ENCODE results near the gene FOXI3.

Gene FOXI3

DNA sequence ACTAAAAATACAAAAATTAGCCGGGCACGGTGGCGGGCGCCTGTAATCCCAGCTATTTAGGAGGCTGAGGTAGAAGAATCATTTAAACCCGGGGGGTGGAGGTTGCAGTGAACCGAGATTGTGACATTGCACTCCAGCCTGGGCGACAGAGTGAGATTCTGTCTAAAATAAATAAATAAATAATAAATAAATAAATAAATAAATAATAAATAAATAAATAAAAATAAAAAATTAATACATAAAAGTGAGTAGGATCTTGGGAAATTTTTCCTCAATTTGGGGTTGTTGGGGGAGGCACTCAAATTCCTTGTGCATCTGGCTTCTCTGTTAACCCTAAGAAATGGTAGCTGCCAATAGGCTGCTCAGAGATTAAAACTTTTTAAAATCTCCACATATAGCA is 20.3 kb upstream of the FOXI3 start:
- H3K27me3 ChIP-seq (ENCODE audit: control insufficient read depth in 3 of 3, insufficient read depth in 3 of 3, low read depth in 1 of 3, low read length in 3 of 3), result peaks cover 0 to 2% (median 0%) of the 10 kb centered on the region in 3 experiments
- no peak overlapping the region for H2AK5ac ChIP-seq (ENCODE audit: low read depth, low read length)
- H2BK15ac ChIP-seq (ENCODE audit: low read length), result no peak overlapping the region
- H3K18ac ChIP-seq (ENCODE audit: low read length), result no peak overlapping the region
- peaks cover 0 to 5% of the 10 kb centered on the region in 2 donors for H3K4me1 ChIP-seq (ENCODE audit: control insufficient read depth in 2 of 2, insufficient read depth in 1 of 2, low read depth in 1 of 2, low read length in 2 of 2)
- no peaks in the 10 kb centered on the region for H3K79me1 ChIP-seq (ENCODE audit: low read depth, low read length)
- no peaks in the 10 kb centered on the region for H3K36me3 ChIP-seq (replicated peaks in 1 of 2; ENCODE audit: control insufficient read depth in 2 of 2, insufficient read depth in 2 of 2, low read length in 2 of 2)
- H3K4me2 ChIP-seq (ENCODE audit: insufficient read depth, low read length, poor library complexity, severe bottlenecking), result no peak overlapping the region
- no peak overlapping the region for H3K14ac ChIP-seq (ENCODE audit: low read length)
- no peak overlapping the region for H2BK120ac ChIP-seq (ENCODE audit: low read depth, low read length)
- H3K27ac ChIP-seq (replicated peaks; ENCODE audit: low read length), result no peak overlapping the region
- no peak overlapping the region for H3K23ac ChIP-seq (ENCODE audit: low read depth, low read length, poor library complexity)
- no CpG with 5 or more reads among the region's 7 CpGs for WGBS, 2 donors (ENCODE audit: extremely low coverage in 2 of 2, insufficient read length in 2 of 2, insufficient replicate concordance in 1 of 2)
- H2BK12ac ChIP-seq (ENCODE audit: low read length), result no peak overlapping the region
- no peak overlapping the region for H4K91ac ChIP-seq (ENCODE audit: low read depth, low read length, poor library complexity)
- H3K4me3 ChIP-seq (ENCODE audit: low read length in 2 of 2), result no peak overlapping the region
- no peak overlapping the region for H2AFZ ChIP-seq (ENCODE audit: low read length)
- no peak overlapping the region for H4K8ac ChIP-seq (ENCODE audit: low read depth, low read length)
- DNase-seq (ENCODE audit: low spot score), result no peak
- no peak overlapping the region for H2BK5ac ChIP-seq (ENCODE audit: low read length)
- no peaks in the 10 kb centered on the region for H3K9me3 ChIP-seq (replicated peaks in 1 of 2; ENCODE audit: control insufficient read depth in 2 of 2, insufficient read depth in 1 of 2, low read depth in 1 of 2, low read length in 2 of 2)
- no peak overlapping the region for H3K4ac ChIP-seq (ENCODE audit: low read length)
- no peak overlapping the region for H3K9ac ChIP-seq (ENCODE audit: low read depth, low read length, poor library complexity)

DNA sequence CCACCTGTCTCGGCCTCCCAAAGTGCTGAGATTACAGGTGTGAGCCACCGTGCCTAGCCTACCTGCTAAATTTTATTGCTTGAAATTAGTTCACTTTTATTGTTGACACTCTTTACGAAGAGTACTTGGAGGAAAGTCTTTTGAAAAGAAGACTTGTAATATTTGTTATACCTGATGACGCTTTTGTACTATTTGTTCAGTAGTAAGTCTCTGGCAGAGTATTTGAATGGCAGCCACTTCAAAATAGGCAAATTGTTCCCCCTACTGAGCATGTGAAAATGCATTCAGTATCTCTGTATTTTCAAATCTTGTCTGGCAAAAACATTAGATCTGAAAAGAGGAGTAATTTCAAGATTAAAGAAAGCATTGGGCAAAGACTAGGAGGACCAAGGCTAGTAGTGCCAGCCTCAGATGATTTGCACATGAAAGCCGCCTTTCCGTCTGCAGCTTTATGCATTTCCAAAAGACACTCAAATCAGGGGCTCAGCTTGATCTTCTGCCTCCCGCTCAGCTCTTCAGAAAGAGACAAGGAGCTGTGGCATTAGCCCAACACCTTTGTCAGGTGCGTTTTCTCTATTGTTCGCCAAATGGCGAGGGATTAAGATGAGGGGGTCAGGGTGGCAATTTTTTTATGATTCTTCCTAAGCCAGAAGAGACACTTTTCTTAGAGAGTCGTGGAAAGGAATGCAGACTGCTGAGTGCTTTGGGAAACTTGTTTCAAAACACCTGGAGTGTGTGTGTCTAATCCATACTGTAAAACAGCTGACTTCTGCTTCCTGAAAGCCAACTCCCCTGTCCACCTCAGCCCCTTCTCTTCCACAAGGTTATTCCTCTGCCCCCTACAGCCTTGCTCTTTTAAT is 18.8 kb upstream of the FOXI3 start:
- H2BK5ac ChIP-seq (ENCODE audit: low read length), result no peak overlapping the region
- DNase-seq (ENCODE audit: low spot score), result no peak
- no peak overlapping the region for H3K27ac ChIP-seq (replicated peaks; ENCODE audit: low read length)
- no peak overlapping the region for H3K4me2 ChIP-seq (ENCODE audit: insufficient read depth, low read length, poor library complexity, severe bottlenecking)
- WGBS, 2 donors (ENCODE audit: extremely low coverage in 2 of 2, insufficient read length in 2 of 2, insufficient replicate concordance in 1 of 2), result no CpG with 5 or more reads among the region's 11 CpGs
- no peaks in the 10 kb centered on the region for H3K79me1 ChIP-seq (ENCODE audit: low read depth, low read length)
- H2BK120ac ChIP-seq (ENCODE audit: low read depth, low read length), result no peak overlapping the region
- no peak overlapping the region for H3K9ac ChIP-seq (ENCODE audit: low read depth, low read length, poor library complexity)
- no peak overlapping the region for H2BK12ac ChIP-seq (ENCODE audit: low read length)
- H3K4ac ChIP-seq (ENCODE audit: low read length), result no peak overlapping the region
- no peak overlapping the region for H2BK15ac ChIP-seq (ENCODE audit: low read length)
- H3K36me3 ChIP-seq (replicated peaks in 1 of 2; ENCODE audit: control insufficient read depth in 2 of 2, insufficient read depth in 2 of 2, low read length in 2 of 2), result no peaks in the 10 kb centered on the region
- H2AK5ac ChIP-seq (ENCODE audit: low read depth, low read length), result no peak overlapping the region
- no peak overlapping the region for H3K23ac ChIP-seq (ENCODE audit: low read depth, low read length, poor library complexity)
- H2AFZ ChIP-seq (ENCODE audit: low read length), result no peak overlapping the region
- H3K4me1 ChIP-seq (ENCODE audit: control insufficient read depth in 2 of 2, insufficient read depth in 1 of 2, low read depth in 1 of 2, low read length in 2 of 2), result peaks cover 0 to 3% of the 10 kb centered on the region in 2 donors
- H3K4me3 ChIP-seq (ENCODE audit: low read length in 2 of 2), result no peak overlapping the region
- H3K14ac ChIP-seq (ENCODE audit: low read length), result no peak overlapping the region
- no peak overlapping the region for H4K91ac ChIP-seq (ENCODE audit: low read depth, low read length, poor library complexity)
- H4K8ac ChIP-seq (ENCODE audit: low read depth, low read length), result no peak overlapping the region
- H3K27me3 ChIP-seq (ENCODE audit: control insufficient read depth in 3 of 3, insufficient read depth in 3 of 3, low read depth in 1 of 3, low read length in 3 of 3), result peaks cover 0 to 2% (median 0%) of the 10 kb centered on the region in 3 experiments
- no peak overlapping the region for H3K18ac ChIP-seq (ENCODE audit: low read length)
- H3K9me3 ChIP-seq (replicated peaks in 1 of 2; ENCODE audit: control insufficient read depth in 2 of 2, insufficient read depth in 1 of 2, low read depth in 1 of 2, low read length in 2 of 2), result no peaks in the 10 kb centered on the region

- H4K8ac ChIP-seq (ENCODE audit: low read depth, low read length), result no peak overlapping the region
- H2AFZ ChIP-seq (ENCODE audit: low read length), result no peak overlapping the region
Observed at GRCh38 chr2:88469202-88470114, 17.0 kb upstream of the FOXI3 start.

DNA sequence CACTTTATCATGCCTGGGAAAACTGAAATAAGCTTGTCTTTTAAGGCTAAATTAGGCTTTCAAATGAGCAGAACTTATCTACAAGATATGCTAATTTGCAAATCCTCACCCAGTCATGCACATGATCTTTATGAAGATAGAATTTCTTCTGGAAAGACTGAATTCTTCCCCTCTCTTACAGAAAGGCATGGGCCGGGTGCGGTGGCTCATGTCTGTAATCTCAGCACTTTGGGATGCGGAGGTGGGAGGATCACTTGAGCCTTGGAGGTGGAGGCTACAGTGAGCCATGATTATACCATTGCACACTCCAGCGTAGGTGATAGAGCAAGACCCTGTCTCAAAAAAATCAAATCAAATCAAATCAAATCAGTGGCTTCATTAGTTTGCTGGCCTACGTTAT is 11.7 kb upstream of the FOXI3 start:
- no peak overlapping the region for H3K4ac ChIP-seq (ENCODE audit: low read length)

More at GRCh38 chr2:88469202-88470114, 17.0 kb upstream of the FOXI3 start:
- no peak overlapping the region for H2AK5ac ChIP-seq (ENCODE audit: low read depth, low read length)
- DNase-seq (ENCODE audit: low spot score), result no peak
- peaks cover 0 to 3% of the 10 kb centered on the region in 2 donors for H3K4me1 ChIP-seq (ENCODE audit: control insufficient read depth in 2 of 2, insufficient read depth in 1 of 2, low read depth in 1 of 2, low read length in 2 of 2)
- no peaks in the 10 kb centered on the region for H3K79me1 ChIP-seq (ENCODE audit: low read depth, low read length)
- no peak overlapping the region for H3K9ac ChIP-seq (ENCODE audit: low read depth, low read length, poor library complexity)
- H3K18ac ChIP-seq (ENCODE audit: low read length), result no peak overlapping the region
- no peak overlapping the region for H2BK12ac ChIP-seq (ENCODE audit: low read length)
- H3K27ac ChIP-seq (replicated peaks; ENCODE audit: low read length), result no peak overlapping the region
- H2BK120ac ChIP-seq (ENCODE audit: low read depth, low read length), result no peak overlapping the region
- no peak overlapping the region for H2BK15ac ChIP-seq (ENCODE audit: low read length)
- no peak overlapping the region for H3K4me3 ChIP-seq (ENCODE audit: low read length in 2 of 2)
- WGBS, 2 donors (ENCODE audit: extremely low coverage in 2 of 2, insufficient read length in 2 of 2, insufficient replicate concordance in 1 of 2), result no CpG with 5 or more reads among the region's 4 CpGs
- no peak overlapping the region for H3K4ac ChIP-seq (ENCODE audit: low read length)
- no peak overlapping the region for H3K4me2 ChIP-seq (ENCODE audit: insufficient read depth, low read length, poor library complexity, severe bottlenecking)
- H3K36me3 ChIP-seq (replicated peaks in 1 of 2; ENCODE audit: control insufficient read depth in 2 of 2, insufficient read depth in 2 of 2, low read length in 2 of 2), result no peaks in the 10 kb centered on the region
- H2BK5ac ChIP-seq (ENCODE audit: low read length), result no peak overlapping the region
- no peaks in the 10 kb centered on the region for H3K9me3 ChIP-seq (replicated peaks in 1 of 2; ENCODE audit: control insufficient read depth in 2 of 2, insufficient read depth in 1 of 2, low read depth in 1 of 2, low read length in 2 of 2)
- H3K27me3 ChIP-seq (ENCODE audit: control insufficient read depth in 3 of 3, insufficient read depth in 3 of 3, low read depth in 1 of 3, low read length in 3 of 3), result peaks cover 0 to 2% (median 0%) of the 10 kb centered on the region in 3 experiments
- no peak overlapping the region for H3K14ac ChIP-seq (ENCODE audit: low read length)
- no peak overlapping the region for H4K91ac ChIP-seq (ENCODE audit: low read depth, low read length, poor library complexity)
- no peak overlapping the region for H3K23ac ChIP-seq (ENCODE audit: low read depth, low read length, poor library complexity)

More for the DNA sequence above, 11.7 kb upstream of the FOXI3 start:
- H3K27ac ChIP-seq (replicated peaks; ENCODE audit: low read length), result no peak overlapping the region
- H3K14ac ChIP-seq (ENCODE audit: low read length), result no peak overlapping the region
- no peaks in the 10 kb centered on the region for H3K4me1 ChIP-seq (ENCODE audit: control insufficient read depth in 2 of 2, insufficient read depth in 1 of 2, low read depth in 1 of 2, low read length in 2 of 2)
- H3K9me3 ChIP-seq (replicated peaks in 1 of 2; ENCODE audit: control insufficient read depth in 2 of 2, insufficient read depth in 1 of 2, low read depth in 1 of 2, low read length in 2 of 2), result no peaks in the 10 kb centered on the region
- no peaks in the 10 kb centered on the region for H3K79me1 ChIP-seq (ENCODE audit: low read depth, low read length)
- H2BK12ac ChIP-seq (ENCODE audit: low read length), result no peak overlapping the region
- H3K18ac ChIP-seq (ENCODE audit: low read length), result no peak overlapping the region
- H2BK120ac ChIP-seq (ENCODE audit: low read depth, low read length), result no peak overlapping the region
- no peak overlapping the region for H2AFZ ChIP-seq (ENCODE audit: low read length)
- H4K8ac ChIP-seq (ENCODE audit: low read depth, low read length), result no peak overlapping the region
- no peak overlapping the region for H3K4me2 ChIP-seq (ENCODE audit: insufficient read depth, low read length, poor library complexity, severe bottlenecking)
- no peak overlapping the region for H2BK15ac ChIP-seq (ENCODE audit: low read length)
- no peak overlapping the region for H3K9ac ChIP-seq (ENCODE audit: low read depth, low read length, poor library complexity)
- WGBS, 2 donors (ENCODE audit: extremely low coverage in 2 of 2, insufficient read length in 2 of 2, insufficient replicate concordance in 1 of 2), result no CpG with 5 or more reads among the region's 5 CpGs
- peaks cover 0 to under 1% (median 0%) of the 10 kb centered on the region in 3 experiments for H3K27me3 ChIP-seq (ENCODE audit: control insufficient read depth in 3 of 3, insufficient read depth in 3 of 3, low read depth in 1 of 3, low read length in 3 of 3)
- no peak overlapping the region for H2BK5ac ChIP-seq (ENCODE audit: low read length)
- H3K23ac ChIP-seq (ENCODE audit: low read depth, low read length, poor library complexity), result no peak overlapping the region
- H4K91ac ChIP-seq (ENCODE audit: low read depth, low read length, poor library complexity), result no peak overlapping the region
- no peaks in the 10 kb centered on the region for H3K36me3 ChIP-seq (replicated peaks in 1 of 2; ENCODE audit: control insufficient read depth in 2 of 2, insufficient read depth in 2 of 2, low read length in 2 of 2)
- DNase-seq (ENCODE audit: low spot score), result no peak
- no peak overlapping the region for H2AK5ac ChIP-seq (ENCODE audit: low read depth, low read length)
- no peak overlapping the region for H3K4me3 ChIP-seq (ENCODE audit: low read length in 2 of 2)

All from neuronal stem cell (in vitro differentiated cells).